Neuronal stem cell (in vitro differentiated cells): ENCODE results near the gene VPS36.

Experiments used
- DNase-seq: peaks from one replicate; pipeline ENCODE4 v3.0.0-alpha.2; 2013; ENCODE audit warnings: low spot score
- H2AFZ ChIP-seq: one replicate; pipeline ENCODE4 v1.6.1; 2013; ENCODE audit warnings: mild to moderate bottlenecking, low read length, inconsistent platforms
- H2AK5ac ChIP-seq: 2 replicates; pipeline ENCODE4 v1.6.1; 2013; ENCODE audit warnings: low read depth, mild to moderate bottlenecking, inconsistent platforms, low read length, moderate library complexity, mixed read lengths
- H2BK120ac ChIP-seq: 2 replicates; pipeline ENCODE4 v1.6.1; 2013; ENCODE audit warnings: low read depth, mild to moderate bottlenecking, inconsistent platforms, low read length, moderate library complexity, mixed read lengths
- H2BK12ac ChIP-seq: one replicate; pipeline ENCODE4 v1.6.1; 2013; ENCODE audit warnings: low read length, inconsistent platforms
- H2BK15ac ChIP-seq: 2 replicates; pipeline ENCODE4 v1.6.1; 2013; ENCODE audit warnings: mild to moderate bottlenecking, low read length, inconsistent platforms, mixed read lengths
- H2BK5ac ChIP-seq: one replicate; pipeline ENCODE4 v1.6.1; 2013; ENCODE audit warnings: inconsistent platforms, mild to moderate bottlenecking, low read length, moderate library complexity
- H3K14ac ChIP-seq: one replicate; pipeline ENCODE4 v1.6.1; 2013; ENCODE audit warnings: low read length, inconsistent platforms
- H3K18ac ChIP-seq: 2 replicates; pipeline ENCODE4 v1.6.1; 2013; ENCODE audit warnings: low read length, inconsistent platforms
- H3K23ac ChIP-seq: 2 replicates; pipeline ENCODE4 v1.6.1; 2013; ENCODE audit warnings: low read depth, mild to moderate bottlenecking, mixed read lengths, low read length, inconsistent platforms; ENCODE audit not compliant: poor library complexity
- H3K27ac ChIP-seq: replicated peaks from 3 replicates; pipeline ENCODE4 v1.5.1; 2013; ENCODE audit warnings: low read length, inconsistent platforms
- H3K27me3 ChIP-seq, 3 experiments: 2 replicates each; pipeline ENCODE4 v1.6.1; 2013; ENCODE audit warnings: low read length in 3 of 3, mild to moderate bottlenecking in 2 of 3, inconsistent platforms in 1 of 3, low read depth in 1 of 3, mixed read lengths in 1 of 3, moderate library complexity in 1 of 3; ENCODE audit not compliant: control insufficient read depth in 3 of 3, insufficient read depth in 3 of 3
- H3K36me3 ChIP-seq, 2 donors: replicated peaks in 1 of 2; 2 replicates each; pipeline ENCODE4 v1.6.1; 2013; ENCODE audit warnings: low read length in 2 of 2; ENCODE audit not compliant: control insufficient read depth in 2 of 2, insufficient read depth in 2 of 2
- H3K4ac ChIP-seq: 2 replicates; pipeline ENCODE4 v1.6.1; 2013; ENCODE audit warnings: inconsistent platforms, mild to moderate bottlenecking, low read length, moderate library complexity
- H3K4me1 ChIP-seq, 2 donors: 1 replicate in 1 of 2; 2 replicates in 1 of 2; pipeline ENCODE4 v1.6.1; 2013; ENCODE audit warnings: low read length in 2 of 2, low read depth in 1 of 2; ENCODE audit not compliant: control insufficient read depth in 2 of 2, insufficient read depth in 1 of 2
- H3K4me2 ChIP-seq: one replicate; pipeline ENCODE4 v1.6.1; 2013; ENCODE audit warnings: mild to moderate bottlenecking, low read length, inconsistent platforms; ENCODE audit not compliant: insufficient read depth, poor library complexity, severe bottlenecking
- H3K4me3 ChIP-seq, 2 donors: 2 replicates each; pipeline ENCODE4 v1.5.1; 2013; ENCODE audit warnings: low read length in 2 of 2, mild to moderate bottlenecking in 2 of 2, inconsistent platforms in 1 of 2, moderate library complexity in 1 of 2
- H3K79me1 ChIP-seq: one replicate; pipeline ENCODE4 v1.6.1; 2013; ENCODE audit warnings: low read depth, mild to moderate bottlenecking, inconsistent platforms, low read length, moderate library complexity
- H3K9ac ChIP-seq: one replicate; pipeline ENCODE4 v1.6.1; 2013; ENCODE audit warnings: mild to moderate bottlenecking, low read depth, low read length, inconsistent platforms; ENCODE audit not compliant: poor library complexity
- H3K9me3 ChIP-seq, 2 donors: replicated peaks in 1 of 2; 2 replicates each; pipeline versions ENCODE3 to v1.6.1; 2013; ENCODE audit warnings: low read length in 2 of 2, mild to moderate bottlenecking in 2 of 2, inconsistent platforms in 1 of 2, low read depth in 1 of 2, mixed read lengths in 1 of 2, moderate library complexity in 1 of 2; ENCODE audit not compliant: control insufficient read depth in 2 of 2, insufficient read depth in 1 of 2
- H4K8ac ChIP-seq: one replicate; pipeline ENCODE4 v1.6.1; 2013; ENCODE audit warnings: low read depth, mild to moderate bottlenecking, inconsistent platforms, low read length, moderate library complexity
- H4K91ac ChIP-seq: one replicate; pipeline ENCODE4 v1.6.1; 2013; ENCODE audit warnings: low read length, low read depth, mild to moderate bottlenecking, inconsistent platforms; ENCODE audit not compliant: poor library complexity
- WGBS, 2 donors: extraction: QIAGEN DNeasy Blood & Tissue Kit; methylation state at CpG; one replicate each; pipeline ENCODE4 v1.1.7; 2013; ENCODE audit warnings: missing lambda C conversion rate in 2 of 2, mixed read lengths in 1 of 2; ENCODE audit not compliant: insufficient read length in 2 of 2, insufficient replicate concordance in 1 of 2; ENCODE audit errors: extremely low coverage in 2 of 2; 5-methylcytosine and 5-hydroxymethylcytosine counted together

Gene VPS36

DNA sequence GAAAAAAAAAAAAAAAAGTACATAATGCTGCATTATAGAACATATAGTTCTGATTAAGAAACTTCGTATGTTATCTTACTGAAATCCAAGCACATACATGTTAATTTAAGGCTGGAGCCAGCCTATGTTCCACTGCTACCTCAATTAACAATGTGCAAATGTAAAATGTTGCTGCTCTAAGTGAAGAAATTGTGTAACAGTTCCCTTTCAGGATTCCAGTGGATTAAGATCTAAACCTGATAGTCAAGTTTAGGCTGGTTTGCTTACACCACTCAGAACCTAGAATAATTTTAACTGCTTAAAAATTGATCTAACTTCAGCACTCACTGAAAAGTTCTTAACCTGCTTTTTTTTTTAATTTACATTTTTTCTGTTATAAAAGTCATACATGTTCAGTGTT is 4.2 kb downstream of the VPS36 start:
- DNase-seq: no peak
- Histone ChIP-seq H2BK5ac (no peak overlapping the region), H2BK120ac (no peak overlapping the region), H3K4ac (no peak overlapping the region), H3K4me3 (no peak overlapping the region), H3K79me1 (peaks cover 5% of the 10 kb centered on the region), H3K18ac (no peak overlapping the region), H3K36me3 (peaks cover 0 to 53% of the 10 kb centered on the region in 2 donors), H4K91ac (no peak overlapping the region), H3K9me3 (no peaks in the 10 kb centered on the region), H4K8ac (no peak overlapping the region), H3K27ac (no peak overlapping the region), H3K4me1 (peaks cover 3 to 4% of the 10 kb centered on the region in 2 donors), H3K14ac (no peak overlapping the region), H2BK12ac (no peak overlapping the region), H2AK5ac (no peak overlapping the region), H3K23ac (no peak overlapping the region), H3K27me3 (no peaks in the 10 kb centered on the region), H3K4me2 (no peak overlapping the region), H2AFZ (no peak overlapping the region), H2BK15ac (no peak overlapping the region), H3K9ac (no peak overlapping the region)
- no CpG with 5 or more reads among the region's 1 CpG for WGBS, 2 donors

DNA sequence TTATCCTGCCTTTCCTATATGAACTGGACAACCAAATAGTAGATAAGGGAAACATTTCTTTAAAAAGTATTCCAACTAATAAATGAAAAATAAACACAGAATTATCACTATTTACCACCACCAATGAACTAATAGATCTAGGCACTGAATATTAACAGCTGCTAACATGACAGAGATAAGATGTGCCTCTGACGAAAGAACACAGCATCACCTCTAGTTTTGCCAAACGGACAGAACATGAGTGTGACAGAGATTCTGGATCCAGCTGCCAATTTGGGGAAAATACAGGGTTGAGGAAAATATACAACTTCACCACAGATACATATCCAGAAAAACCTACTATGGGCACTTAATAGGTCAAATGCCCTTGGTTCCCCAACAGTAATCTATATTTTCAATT is 18.0 kb downstream of the VPS36 start:
- Histone ChIP-seq H3K18ac (no peak overlapping the region), H3K36me3 (peaks cover 3 to 89% of the 10 kb centered on the region in 2 donors), H3K9me3 (no peaks in the 10 kb centered on the region)

DNA sequence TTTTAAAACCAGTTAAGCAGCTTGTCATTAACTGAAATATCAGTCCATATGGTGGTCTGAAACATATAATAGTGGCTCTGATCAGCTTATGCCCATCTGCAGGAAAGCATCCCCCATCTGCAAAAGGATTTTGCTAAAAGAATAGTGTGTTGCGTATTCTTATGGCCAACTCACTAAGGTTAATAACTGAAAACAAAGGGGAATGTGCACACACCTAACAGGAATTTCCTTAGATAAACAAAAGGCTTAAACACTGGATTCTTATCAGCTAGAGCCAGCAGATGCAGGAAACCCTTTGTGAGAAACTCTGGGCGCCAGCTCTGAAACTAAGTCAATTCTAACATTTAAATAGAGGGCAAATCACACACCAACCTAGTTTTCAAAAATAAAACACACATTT is 22.1 kb downstream of the VPS36 start:
- Histone ChIP-seq H2BK5ac (no peak overlapping the region), H3K14ac (no peak overlapping the region), H3K9ac (no peak overlapping the region), H3K79me1 (no peaks in the 10 kb centered on the region), H3K27me3 (no peaks in the 10 kb centered on the region), H4K91ac (no peak overlapping the region), H3K4me2 (no peak overlapping the region), H3K27ac (no peak overlapping the region), H4K8ac (no peak overlapping the region), H3K4me3 (no peak overlapping the region), H3K4ac (no peak overlapping the region), H2BK15ac (no peak overlapping the region), H3K9me3 (no peaks in the 10 kb centered on the region), H3K18ac (no peak overlapping the region), H2BK12ac (no peak overlapping the region), H3K4me1 (no peaks in the 10 kb centered on the region), H2BK120ac (no peak overlapping the region), H3K23ac (no peak overlapping the region), H2AK5ac (no peak overlapping the region), H2AFZ (no peak overlapping the region), H3K36me3 (peaks cover 6 to 84% of the 10 kb centered on the region in 2 donors)
- WGBS, 2 donors: no CpG with 5 or more reads among the region's 2 CpGs
- no peak for DNase-seq

More for the DNA sequence above, 18.0 kb downstream of the VPS36 start:
- no peak overlapping the region for H2BK120ac ChIP-seq
- H3K27me3 ChIP-seq: no peaks in the 10 kb centered on the region
- no peak overlapping the region for H2BK15ac ChIP-seq
- H3K9ac ChIP-seq: no peak overlapping the region
- H2AFZ ChIP-seq: no peak overlapping the region
- H3K14ac ChIP-seq: no peak overlapping the region
- H4K8ac ChIP-seq: no peak overlapping the region
- no peak overlapping the region for H3K4me2 ChIP-seq
- H3K4ac ChIP-seq: no peak overlapping the region
- no peaks in the 10 kb centered on the region for H3K79me1 ChIP-seq
- no peak overlapping the region for H4K91ac ChIP-seq
- no peak for DNase-seq
- no peak overlapping the region for H2AK5ac ChIP-seq
- no CpG with 5 or more reads among the region's 2 CpGs for WGBS, 2 donors
- no peaks in the 10 kb centered on the region for H3K4me1 ChIP-seq
- H3K4me3 ChIP-seq: no peak overlapping the region
- H3K27ac ChIP-seq: no peak overlapping the region
- H2BK12ac ChIP-seq: no peak overlapping the region
- H2BK5ac ChIP-seq: no peak overlapping the region
- H3K23ac ChIP-seq: no peak overlapping the region

DNA sequence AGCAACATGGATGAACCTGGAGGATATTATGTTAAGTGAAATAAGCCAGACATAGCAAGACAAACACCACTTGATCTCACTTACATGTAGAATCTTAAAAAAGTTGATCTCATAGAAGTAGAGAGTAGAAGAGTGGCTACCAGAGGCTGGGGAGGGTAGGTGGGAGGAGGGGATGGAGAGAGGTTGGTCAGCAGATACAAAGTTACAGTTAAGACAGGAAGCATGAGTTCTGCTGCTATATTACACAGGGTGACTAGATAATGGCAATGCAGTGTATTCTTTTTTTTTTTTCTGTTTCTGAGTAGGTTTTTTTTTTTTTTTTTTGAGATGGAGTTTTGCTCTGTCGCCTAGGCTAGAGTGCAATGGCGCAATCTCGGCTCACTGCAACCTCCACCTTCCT is 29.2 kb downstream of the VPS36 start:
- H3K4ac ChIP-seq: no peak overlapping the region
- H2BK5ac ChIP-seq: no peak overlapping the region
- H3K18ac ChIP-seq: no peak overlapping the region
- no peak for DNase-seq
- H2BK12ac ChIP-seq: no peak overlapping the region
- H2BK120ac ChIP-seq: no peak overlapping the region
- H2BK15ac ChIP-seq: no peak overlapping the region
- H3K79me1 ChIP-seq: no peaks in the 10 kb centered on the region
- no CpG with 5 or more reads among the region's 3 CpGs for WGBS, 2 donors
- H3K4me3 ChIP-seq: no peak overlapping the region
- H4K91ac ChIP-seq: no peak overlapping the region
- no peak overlapping the region for H2AK5ac ChIP-seq
- H3K9ac ChIP-seq: no peak overlapping the region
- no peaks in the 10 kb centered on the region for H3K9me3 ChIP-seq
- H3K36me3 ChIP-seq: peaks cover 8 to 92% of the 10 kb centered on the region in 2 donors
- no peak overlapping the region for H3K14ac ChIP-seq
- no peaks in the 10 kb centered on the region for H3K27me3 ChIP-seq
- no peak overlapping the region for H3K4me2 ChIP-seq
- H2AFZ ChIP-seq: no peak overlapping the region
- no peak overlapping the region for H3K23ac ChIP-seq
- no peak overlapping the region for H4K8ac ChIP-seq
- H3K27ac ChIP-seq: no peak overlapping the region
- H3K4me1 ChIP-seq: no peaks in the 10 kb centered on the region
